Measurements from ENCODE around the gene ALG6.

The ALG6 gene

GRCh38 chr1:63487336-63488065 is 120.1 kb downstream of the ALG6 start:
- Histone ChIP-seq H3K9me3 (ENCODE audit: low read length) (no peaks in the 10 kb centered on the region), H3K4me2 (ENCODE audit: low read length) (no peak overlapping the region), H3K4me3 (ENCODE audit: low read depth, low read length, poor library complexity, severe bottlenecking) (no peak overlapping the region), H3K79me2 (ENCODE audit: insufficient read depth, low read length) (no peaks in the 10 kb centered on the region), H3K36me3 (ENCODE audit: insufficient read depth, low read length) (no peaks in the 10 kb centered on the region; the same call in 1 of the 2 replicates), H3K27me3 (ENCODE audit: insufficient read depth, low read length) (no peaks in the 10 kb centered on the region), H2AFZ (ENCODE audit: low read length) (no peak overlapping the region), H3K9ac (ENCODE audit: low read length) (no peak overlapping the region), H3K9me2 (ENCODE audit: low read depth, low read length) (no peaks in the 10 kb centered on the region), H3K27ac (ENCODE audit: low read depth, low read length, poor library complexity, severe bottlenecking) (no peak overlapping the region), H4K20me1 (ENCODE audit: insufficient read depth, low read length) (no peaks in the 10 kb centered on the region), H3K4me1 (ENCODE audit: insufficient read depth, low read length, severe bottlenecking) (no peaks in the 10 kb centered on the region), H3F3A (ENCODE audit: insufficient read depth, low read length) (no peaks in the 10 kb centered on the region)
- TF ChIP-seq CTCF (IDR thresholded peaks at IDR 0.05; ENCODE audit: low read length) (no peak), EZH2 (IDR thresholded peaks at IDR 0.05; ENCODE audit: borderline replicate concordance, low read length) (no peak)
